Prostate gland (tissue), 2 donors: Measurements from ENCODE around the gene TLR6.

ENCODE experiments used
- POLR2A ChIP-seq: fragments of 450-650 bp; IDR thresholded peaks from one replicate; pipeline ENCODE4 v1.6.1; 2016; ENCODE audit warnings: antibody characterized with exemption, mild to moderate bottlenecking
- TF ChIP-seq, protein P1 (sequence below), 4 experiments: fragments of 200-600 bp in 2 of 4; fragments of 450-650 bp in 2 of 4; sonication (generic) in 2 of 4; IDR thresholded peaks; 1 replicate in 3 of 4; 2 replicates in 1 of 4; pipeline ENCODE4 v1.5.1; 2016 to 2019; ENCODE audit warnings: antibody characterized with exemption in 4 of 4, mild to moderate bottlenecking in 2 of 4, moderate library complexity in 2 of 4

DNA sequence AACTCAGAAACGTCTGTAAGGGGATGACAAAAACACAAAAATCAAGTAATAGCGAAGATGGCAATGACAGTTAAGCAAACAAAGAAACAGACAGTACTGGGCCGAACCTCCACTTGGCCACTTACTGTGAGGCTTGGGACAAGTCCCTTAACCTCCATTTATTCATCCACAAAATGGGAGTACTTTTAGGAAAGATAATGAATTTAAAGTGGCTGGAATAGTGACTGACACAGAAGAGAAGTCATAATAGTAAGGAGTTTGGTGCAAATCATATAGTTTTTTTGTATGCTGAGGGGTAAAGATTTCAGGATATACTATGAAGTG, 1.4 kb upstream of the TLR6 start:
- no peak for TF ChIP-seq POLR2A
- TF ChIP-seq, protein P1, sequence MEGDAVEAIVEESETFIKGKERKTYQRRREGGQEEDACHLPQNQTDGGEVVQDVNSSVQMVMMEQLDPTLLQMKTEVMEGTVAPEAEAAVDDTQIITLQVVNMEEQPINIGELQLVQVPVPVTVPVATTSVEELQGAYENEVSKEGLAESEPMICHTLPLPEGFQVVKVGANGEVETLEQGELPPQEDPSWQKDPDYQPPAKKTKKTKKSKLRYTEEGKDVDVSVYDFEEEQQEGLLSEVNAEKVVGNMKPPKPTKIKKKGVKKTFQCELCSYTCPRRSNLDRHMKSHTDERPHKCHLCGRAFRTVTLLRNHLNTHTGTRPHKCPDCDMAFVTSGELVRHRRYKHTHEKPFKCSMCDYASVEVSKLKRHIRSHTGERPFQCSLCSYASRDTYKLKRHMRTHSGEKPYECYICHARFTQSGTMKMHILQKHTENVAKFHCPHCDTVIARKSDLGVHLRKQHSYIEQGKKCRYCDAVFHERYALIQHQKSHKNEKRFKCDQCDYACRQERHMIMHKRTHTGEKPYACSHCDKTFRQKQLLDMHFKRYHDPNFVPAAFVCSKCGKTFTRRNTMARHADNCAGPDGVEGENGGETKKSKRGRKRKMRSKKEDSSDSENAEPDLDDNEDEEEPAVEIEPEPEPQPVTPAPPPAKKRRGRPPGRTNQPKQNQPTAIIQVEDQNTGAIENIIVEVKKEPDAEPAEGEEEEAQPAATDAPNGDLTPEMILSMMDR (IDR thresholded peaks at IDR 0.05): no peak
